Loucy (cell line): ENCODE results near the gene RASGEF1B.

Source experiments
- EZH2phosphoT487 ChIP-seq: fragments of 200-600 bp; IDR thresholded peaks from 2 replicates; pipeline ENCODE4 v1.6.1; 2018; ENCODE audit warnings: antibody characterized with exemption, mild to moderate bottlenecking, moderate library complexity, borderline replicate concordance
- TF ChIP-seq, protein P1 (sequence below): fragments of 200-600 bp; sonication (generic); conservative IDR thresholded peaks from 2 replicates; pipeline ENCODE4 v1.5.1; 2014; ENCODE audit warnings: mild to moderate bottlenecking, antibody characterized with exemption, low read length

DNA sequence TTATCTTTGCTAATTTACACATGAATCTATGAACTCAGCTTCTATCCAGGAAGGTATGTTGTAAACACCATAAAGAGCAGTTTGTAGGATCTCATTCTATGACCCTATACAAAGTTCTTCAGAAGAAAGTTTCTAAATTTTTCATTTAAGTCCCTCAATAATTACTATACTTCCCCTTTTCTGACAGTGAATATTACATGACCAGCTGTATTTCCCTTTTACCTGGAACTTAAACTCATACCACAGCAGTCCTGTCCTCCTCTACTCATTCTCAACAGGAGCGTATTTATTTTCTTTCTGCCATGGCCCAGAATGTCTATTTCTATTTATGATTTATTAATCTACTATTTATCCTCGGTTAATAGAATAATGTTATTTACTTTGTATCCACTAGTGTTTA lies 15.8 kb downstream of the RASGEF1B start:
- TF ChIP-seq, protein P1, sequence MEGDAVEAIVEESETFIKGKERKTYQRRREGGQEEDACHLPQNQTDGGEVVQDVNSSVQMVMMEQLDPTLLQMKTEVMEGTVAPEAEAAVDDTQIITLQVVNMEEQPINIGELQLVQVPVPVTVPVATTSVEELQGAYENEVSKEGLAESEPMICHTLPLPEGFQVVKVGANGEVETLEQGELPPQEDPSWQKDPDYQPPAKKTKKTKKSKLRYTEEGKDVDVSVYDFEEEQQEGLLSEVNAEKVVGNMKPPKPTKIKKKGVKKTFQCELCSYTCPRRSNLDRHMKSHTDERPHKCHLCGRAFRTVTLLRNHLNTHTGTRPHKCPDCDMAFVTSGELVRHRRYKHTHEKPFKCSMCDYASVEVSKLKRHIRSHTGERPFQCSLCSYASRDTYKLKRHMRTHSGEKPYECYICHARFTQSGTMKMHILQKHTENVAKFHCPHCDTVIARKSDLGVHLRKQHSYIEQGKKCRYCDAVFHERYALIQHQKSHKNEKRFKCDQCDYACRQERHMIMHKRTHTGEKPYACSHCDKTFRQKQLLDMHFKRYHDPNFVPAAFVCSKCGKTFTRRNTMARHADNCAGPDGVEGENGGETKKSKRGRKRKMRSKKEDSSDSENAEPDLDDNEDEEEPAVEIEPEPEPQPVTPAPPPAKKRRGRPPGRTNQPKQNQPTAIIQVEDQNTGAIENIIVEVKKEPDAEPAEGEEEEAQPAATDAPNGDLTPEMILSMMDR = no peak
- no peak for TF ChIP-seq EZH2phosphoT487
